Left colon (tissue), 2 donors: ENCODE results near the gene CHD2. TPM values are rescaled to one million over a fixed set of nuclear protein-coding genes. Genes with fewer than 3 reads are reported as not detected.
"Not testable (repeated sequence)": the region's sequence is repeated elsewhere in the genome, so short reads cannot be mapped to it uniquely, and the experiment has no call there.

Experiments
- ATAC-seq: fragments of 200-7000 bp; cut with Tn5 transposase; one replicate; pipeline ENCODE4 v1.9.1; 2020; ENCODE audit warnings: mild to moderate bottlenecking, moderate library complexity
- DNase-seq, 2 donors: peaks; one replicate each; pipeline ENCODE4 v3.0.0-alpha.2; 2020
- intact Hi-C, 2 donors: fragments of 100-400 bp; cut with DNase I in 1 of 2; cut with micrococcal nuclease in 1 of 2; formaldehyde crosslinking; loops; one replicate each; pipeline versions ENCODE4 v1.11.2 to v1.14.0; 2022; cut with DNase I, micrococcal nuclease
- long read RNA-seq: library from polyadenylated mRNA; unstranded; transcript quantifications from one replicate; pipeline ENCODE4 v2.0.0, GENCODE V29; 2021
- total RNA-seq, 2 donors: library from RNA; stranded (reverse); fragmentation: NEBNext Ultra II Directional; extraction: Animal tissue kit (Norgen Biotek cat#: 25700); gene quantifications; one replicate each; pipeline ENCODE4 v1.2.1, GENCODE V29; 2021
- donor health status: DM: no; HTN: no; CAD: no.
- donor health status: DM: yes; HTN: yes; CAD: no.

CHD2 gene
- total RNA-seq: 10 to 100 TPM; 85.7 to 86.9 TPM
- long read RNA-seq, partial matches to known transcripts: 11 of 22 reads
- long read RNA-seq, other reads (novel, unspliced or antisense): 11 of 22 reads

DNA sequence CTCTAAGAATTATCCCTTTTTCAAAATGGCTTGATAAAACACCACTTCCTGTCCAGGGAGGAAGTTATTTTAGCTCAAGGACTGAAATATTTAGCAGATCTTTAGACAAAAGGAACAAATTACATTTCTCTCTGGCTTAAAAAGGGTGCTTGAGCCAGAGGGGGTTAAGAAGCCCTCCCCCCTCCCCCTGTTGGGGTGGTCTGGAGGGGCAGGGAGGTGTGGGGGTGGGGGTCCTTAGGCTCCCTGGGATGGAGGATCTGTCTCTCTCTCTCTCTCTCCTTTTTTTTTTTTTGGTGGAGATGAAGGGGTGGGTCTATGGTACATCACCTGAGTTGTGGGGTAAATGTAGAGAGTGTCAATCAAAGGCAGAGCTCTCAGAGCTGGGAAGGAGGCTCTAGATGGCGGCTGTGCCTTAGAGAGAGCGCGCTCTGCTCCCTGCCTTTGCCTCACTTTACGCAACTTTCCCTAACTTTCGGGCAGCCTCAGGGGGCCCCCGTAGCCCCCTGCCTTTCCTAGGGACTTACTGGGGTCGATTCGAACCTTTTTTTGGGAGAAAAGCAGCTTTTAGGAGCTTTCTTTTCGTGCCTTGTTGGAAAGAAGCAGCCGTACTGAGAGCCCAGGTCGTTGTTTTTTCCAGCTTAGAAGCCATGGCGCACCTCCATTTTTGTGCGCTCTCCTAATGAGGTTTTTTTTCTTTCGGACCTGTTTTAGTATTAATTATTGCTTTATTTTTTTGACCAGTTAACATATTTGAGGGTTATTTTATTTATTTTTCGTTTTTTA lies at the start of gene CHD2:
Gene CHD2, plus strand, starts transcription at position 377 of the 783 bp plus-strand sequence. CDS start 914 bp downstream, outside the sequence.
- intact Hi-C loops: no loop called here
- ATAC-seq (peak; percentile 56), DNase-seq (peak; percentile 67 to 83)

DNA sequence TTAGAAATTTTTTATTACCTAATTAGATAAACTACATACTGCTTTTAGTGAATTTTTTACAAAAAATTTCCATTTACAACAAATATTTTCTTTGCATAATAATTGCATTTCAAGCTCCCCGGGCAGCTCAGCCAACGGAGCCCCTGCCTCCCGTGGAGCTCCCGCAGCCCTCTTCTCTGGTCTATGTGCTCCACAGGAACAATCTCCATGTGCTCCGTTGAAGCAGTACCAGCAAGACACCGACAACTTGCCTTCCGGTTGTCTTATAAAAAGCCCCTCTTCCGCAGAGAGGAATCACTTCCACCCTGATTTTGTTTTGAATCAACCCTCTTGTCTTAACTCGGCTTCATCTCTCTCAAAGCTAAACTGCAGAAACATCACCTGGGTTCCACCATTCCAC lies 46.9 kb upstream of the CHD2 start:
- intact Hi-C loops: no loop called here
- ATAC-seq: no peak
- DNase-seq: no peak

DNA sequence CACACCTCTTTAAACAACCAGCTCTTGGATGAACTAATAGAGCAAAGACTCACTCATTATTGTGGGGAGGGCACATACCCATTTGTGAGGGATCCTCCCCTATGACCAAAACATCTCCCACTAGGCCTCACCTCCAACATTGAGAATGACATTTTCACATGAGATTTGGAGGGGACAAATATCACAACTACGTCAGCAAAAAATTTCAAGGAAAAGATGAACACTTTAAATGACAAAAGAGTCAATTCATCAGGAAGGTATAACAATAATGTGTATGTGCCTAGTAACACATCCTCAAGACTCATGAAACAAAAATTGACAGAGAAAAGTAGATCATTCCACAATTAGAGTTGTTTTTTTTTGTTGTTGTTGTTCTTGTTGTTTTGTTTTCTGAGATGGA lies 38.4 kb upstream of the CHD2 start:
- ATAC-seq (no peak), DNase-seq (no peak)
- intact Hi-C loops: no loop called here

DNA sequence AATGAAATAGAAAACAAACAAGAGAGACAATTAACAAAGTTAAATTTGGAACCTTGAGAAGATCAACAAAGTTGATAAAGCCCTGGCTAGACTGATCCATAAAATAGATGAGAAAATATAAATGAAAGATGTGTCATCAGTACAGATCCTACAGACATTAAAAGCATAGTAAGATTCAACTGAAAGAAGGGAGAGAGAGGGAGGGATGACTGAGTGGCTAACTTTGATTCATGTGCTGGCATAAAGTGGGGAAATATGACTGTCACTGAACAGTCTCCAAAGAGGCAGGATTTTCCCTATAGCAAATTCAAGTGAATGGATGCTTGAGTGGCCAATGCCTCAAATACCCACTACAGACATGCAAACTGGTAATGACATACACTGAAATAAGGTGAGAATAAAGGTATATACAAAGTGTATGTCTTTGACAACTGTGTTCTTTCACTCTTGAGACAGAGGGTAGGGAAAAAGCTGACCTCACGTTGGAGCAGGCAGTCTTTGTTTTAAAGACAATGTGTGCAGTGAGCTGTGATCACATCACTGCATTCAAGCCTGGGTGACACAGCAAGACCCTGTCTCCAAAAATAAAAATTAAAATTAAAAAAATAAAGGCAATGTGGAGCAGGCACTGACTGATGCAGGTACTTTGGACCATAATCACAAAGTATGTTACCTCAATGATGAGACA lies 35.9 kb upstream of the CHD2 start:
- DNase-seq (no peak), ATAC-seq (no peak)
- intact Hi-C loops: no loop called here

DNA sequence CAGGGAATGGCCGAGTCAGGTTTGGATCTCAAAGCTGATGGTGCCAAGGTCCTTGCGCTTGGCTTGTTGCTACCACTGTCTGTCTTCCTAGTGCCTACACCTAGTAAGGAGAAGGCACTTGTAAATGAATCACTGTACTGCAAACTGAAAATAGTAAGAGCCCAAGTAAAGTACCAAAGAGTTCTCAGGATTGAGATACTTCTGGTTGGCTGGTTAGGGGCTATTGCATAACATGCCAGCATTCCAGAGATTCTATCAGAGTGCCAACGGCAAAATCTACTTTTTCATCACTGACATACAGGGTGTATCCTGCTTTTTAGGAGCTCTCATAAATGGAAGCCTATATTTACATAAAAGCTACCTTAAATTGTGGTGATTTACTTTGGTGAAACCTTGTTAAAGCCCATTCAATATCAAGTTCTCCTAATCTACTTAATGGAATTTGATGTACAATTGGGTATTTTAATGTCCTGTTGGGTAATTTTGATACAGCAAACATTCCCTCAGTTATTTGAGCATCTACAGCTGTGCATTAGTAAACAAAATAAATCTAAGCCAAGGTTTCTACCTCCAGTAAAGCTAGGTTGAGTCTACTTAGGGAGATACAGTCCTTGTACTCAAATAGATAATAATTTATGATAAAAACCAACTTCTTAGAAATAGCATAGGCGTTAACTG lies 30.7 kb upstream of the CHD2 start:
- intact Hi-C loops: no loop called here
- ATAC-seq (no peak), DNase-seq (no peak)

DNA sequence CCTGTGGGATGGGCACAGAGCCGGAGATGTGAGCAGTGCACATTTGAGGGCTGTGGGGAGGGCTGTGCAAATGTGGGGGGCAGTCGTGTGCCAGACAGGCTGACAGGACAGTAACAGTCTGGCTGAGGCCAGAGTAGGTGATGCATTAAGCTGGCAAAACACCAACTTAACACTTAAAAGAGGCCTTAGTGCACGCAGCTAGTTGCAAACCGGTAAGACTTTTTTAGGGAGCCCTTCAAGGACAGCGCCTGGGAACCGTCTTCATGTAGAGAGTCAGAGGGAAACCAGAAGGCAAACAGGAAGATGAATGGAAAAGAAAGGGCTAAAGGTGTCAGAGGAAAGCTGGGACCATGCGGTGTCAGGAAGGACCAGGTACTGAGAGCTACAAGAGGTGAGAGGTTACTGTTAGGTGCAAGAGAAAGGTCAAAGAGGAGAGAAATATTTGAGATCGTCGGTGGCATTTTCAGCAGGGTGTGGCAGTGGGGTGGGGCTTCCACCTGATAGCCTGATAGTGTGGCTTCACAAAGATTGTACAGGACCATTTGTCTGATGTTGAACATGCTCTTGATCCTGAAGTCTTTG lies 30.0 kb upstream of the CHD2 start:
- ATAC-seq (peak; percentile 62), DNase-seq (no peak)
- intact Hi-C loops: no loop called here

DNA sequence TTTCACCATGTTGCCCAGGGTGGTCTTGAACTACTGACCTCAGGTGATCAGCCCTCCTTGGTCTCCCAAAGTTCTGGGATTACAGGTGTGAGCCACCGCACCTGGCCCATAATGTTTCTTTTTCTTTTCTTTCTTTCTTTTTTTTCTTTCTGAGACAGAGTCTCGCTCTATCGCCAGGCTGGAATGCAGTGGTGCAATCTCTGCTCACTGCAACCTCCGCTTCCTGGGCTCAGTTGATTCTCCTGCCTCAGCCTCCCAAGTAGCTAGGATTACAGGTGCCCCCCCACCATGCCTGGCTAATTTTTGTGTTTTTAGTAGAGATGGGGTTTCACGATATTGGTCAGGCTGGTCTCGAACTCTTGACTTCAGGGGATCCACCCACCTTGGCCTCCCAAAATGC lies 27.2 kb upstream of the CHD2 start:
- DNase-seq, intact Hi-C loops, ATAC-seq: not testable (repeated sequence)

DNA sequence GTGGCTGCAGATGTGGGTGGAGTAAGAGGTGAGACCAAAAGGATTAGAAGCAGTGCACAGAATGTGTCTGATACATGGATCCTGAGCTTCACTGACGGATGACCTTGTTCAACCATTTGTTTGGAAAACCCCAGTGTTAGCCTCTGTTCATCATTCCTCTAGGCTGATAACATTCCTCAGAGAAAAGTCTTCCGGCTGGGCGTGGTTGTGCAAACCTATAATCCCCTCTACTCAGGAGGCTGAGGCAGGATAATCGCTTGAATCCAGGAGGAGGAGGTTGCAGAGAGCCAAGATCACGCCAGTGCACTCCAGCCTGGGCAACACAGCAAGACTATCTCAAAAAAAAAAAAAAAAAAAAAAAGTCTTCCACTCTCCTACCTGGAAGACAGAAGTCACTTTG lies 23.1 kb upstream of the CHD2 start:
- DNase-seq (no peak), ATAC-seq (no peak)
- intact Hi-C loops: no loop called here

DNA sequence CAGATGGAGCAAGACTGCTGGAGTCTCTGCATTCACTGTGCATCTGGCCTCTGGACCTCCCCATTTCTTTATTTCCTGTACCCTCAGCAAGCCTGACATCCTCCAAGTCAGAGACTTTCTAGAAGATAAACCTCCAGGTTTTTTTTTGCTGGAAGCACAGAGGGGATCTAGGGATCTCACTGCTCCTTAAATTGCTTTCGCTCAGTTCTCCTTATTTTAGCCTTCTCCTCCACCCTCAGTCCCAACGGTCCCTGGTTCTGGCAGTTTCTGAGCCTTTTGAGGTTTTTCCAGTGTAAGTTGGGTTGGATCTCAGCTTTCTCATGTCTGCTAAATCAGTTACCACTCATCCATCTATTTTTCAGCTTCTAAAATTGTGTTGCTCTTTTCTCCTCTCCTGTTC lies 22.7 kb upstream of the CHD2 start:
- ATAC-seq: no peak
- intact Hi-C loops: no loop called here

DNA sequence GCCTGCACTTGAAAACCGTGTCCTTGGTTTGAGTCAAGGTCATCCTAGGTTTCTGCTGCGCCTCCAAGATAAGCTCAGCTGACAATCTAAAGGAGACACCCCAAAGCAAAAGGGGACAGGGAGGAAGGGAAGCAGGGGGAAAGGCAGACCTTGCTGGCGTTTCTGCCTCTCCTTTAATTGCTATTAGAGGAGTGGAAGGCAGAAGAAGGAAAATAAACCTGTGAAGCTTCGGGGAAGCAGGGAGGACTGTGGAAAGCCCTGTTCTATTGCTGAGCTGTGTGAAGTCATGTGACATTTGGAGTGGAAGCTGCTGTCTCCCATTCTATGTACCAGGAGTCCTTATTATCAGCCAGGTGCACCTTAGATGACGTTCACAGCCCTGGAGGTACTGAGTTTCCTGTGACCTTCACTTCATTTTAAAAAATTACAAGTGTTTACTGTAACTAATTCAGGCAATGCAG lies 21.5 kb upstream of the CHD2 start:
- intact Hi-C loops: no loop called here
- no peak for DNase-seq
- ATAC-seq: no peak

More for the DNA sequence above, 22.7 kb upstream of the CHD2 start:
- DNase-seq: no peak

DNA sequence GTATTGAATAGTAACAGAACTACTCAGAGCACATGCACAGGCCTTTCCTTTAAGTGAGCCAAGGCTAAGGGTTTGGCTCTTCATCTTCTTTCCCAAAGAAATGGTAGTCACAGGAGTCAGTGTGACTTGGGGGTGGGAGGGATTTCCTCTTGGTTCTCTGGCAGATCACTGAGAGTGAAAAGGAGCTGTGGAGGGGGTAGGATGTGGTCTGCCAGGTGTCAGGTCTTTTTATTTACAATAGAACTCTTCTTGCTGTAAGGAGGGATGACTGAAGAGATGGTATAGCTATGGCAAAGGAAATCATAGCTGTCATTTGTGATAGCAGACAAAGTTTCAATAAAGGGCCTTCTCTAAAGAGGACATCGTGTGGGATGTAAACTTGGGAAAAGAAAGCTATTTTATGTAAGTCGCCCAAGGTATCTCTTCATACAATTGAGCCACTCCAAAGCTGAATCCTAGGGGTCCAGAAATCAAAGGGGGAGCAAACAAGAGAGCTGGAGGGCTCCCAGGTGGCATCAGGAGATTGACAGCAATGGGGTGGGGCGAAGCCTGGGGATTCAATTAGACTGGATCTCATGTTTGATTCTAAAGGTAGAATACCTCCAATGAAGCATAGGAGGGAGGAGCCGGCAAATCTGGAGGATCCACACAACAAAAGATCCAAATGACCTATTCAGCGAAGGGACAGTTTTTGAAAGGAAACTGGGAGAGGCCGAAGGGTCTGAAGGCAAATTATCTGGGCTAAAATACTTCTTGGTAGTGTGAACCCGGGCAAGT lies 20.0 kb upstream of the CHD2 start:
- no peak for ATAC-seq

DNA sequence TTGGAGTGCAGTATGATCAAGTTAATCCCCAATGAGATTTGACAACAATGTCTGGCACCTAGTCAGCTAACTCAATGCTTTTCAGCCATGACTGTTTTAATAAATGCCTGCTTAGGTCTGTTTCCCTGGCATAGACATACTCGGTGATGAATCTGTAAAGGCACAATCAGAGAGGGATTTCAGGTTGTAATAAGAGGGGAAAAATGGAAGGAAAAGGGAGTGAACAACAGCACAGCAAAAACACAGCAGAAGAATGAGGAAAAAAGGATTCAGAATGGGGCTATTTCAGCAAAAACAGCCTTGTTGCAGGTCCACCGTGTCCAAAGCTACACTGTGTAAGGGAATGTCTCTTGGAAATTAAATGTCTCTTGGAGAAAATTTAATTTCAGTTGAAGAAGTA lies 19.3 kb upstream of the CHD2 start:
- intact Hi-C loops: loop anchor here in 1 of 2 donors (5.0 kb wide), 2 partner anchors 48 to 68 kb away; no protein-coding TSS in a partner anchor
- ATAC-seq (no peak), DNase-seq (no peak)

More for the DNA sequence above, 20.0 kb upstream of the CHD2 start:
- no peak for DNase-seq
- intact Hi-C loops: loop anchor here in 1 of 2 donors (5.0 kb wide), 2 partner anchors 48 to 68 kb away; no protein-coding TSS in a partner anchor

DNA sequence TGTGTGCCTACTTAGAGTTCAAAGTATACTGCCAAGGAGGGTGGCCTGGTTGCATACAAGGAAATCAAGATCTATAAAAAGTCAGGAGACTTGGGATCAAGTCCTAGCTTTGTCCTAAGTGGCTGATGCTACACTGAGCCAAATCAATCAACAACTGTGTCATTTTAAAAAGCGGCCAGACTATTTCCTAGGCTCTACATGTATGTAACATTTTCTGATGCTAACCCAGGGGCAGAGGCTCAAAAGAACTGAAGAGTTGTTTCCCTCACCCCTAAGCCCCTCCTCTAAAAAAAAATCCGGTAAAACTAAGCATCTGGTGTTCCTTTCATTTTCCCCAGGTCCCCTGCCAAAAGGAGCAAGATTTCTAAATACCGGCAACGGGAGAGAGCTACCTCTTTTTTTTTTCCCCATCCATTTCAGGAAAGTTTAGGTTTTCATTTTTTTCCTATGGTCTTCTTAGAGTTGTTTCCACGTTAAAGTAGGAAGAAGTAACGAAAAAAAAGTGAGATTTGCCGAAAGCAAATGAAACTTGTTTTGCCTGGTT lies 18.8 kb upstream of the CHD2 start:
- no peak for DNase-seq
- intact Hi-C loops: loop anchor here in 1 of 2 donors (5.0 kb wide), 2 partner anchors 49 to 69 kb away; no protein-coding TSS in a partner anchor
- peak; percentile 60 for ATAC-seq

DNA sequence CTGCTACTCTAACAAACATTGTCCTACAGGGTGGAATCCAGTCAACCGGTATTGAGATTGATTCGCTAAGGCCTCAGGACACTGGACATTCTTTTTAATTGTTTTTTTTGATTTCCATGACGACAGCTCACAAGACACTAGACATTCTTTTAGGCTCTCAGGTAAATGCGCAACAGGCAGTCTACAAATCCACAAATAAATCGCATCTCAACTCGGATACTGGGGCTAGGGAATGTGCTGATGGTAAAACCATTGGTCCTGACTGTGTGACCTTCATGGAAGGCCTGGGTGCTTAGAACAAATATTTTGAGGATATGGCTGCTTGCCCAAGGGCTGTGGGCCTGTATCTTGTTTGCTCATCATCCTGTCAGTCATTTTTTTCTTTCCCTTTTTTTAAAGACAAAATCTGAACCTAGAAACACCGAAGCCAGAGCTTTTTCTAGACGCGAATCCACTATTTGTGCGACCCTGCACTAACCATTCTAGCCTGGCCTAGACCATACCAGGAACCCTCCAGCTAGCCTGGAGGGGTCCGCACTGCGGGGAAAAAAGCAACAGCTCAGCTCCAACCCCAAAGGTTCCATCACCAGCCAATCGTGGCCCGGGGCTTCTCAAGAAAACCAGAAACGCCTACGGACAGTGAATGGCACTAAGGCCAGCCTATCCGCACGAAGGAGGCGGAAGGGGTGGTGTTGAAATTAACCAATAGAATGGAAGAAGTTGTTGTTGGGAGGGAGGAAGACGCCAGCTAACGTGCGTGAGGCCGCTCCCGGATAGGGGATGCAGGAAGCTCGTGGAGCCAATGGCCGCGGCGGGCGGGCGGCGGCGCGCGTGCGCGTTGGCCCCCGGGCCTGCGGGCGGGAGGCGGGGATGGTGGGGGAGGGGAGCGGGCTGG lies 18.1 kb upstream of the CHD2 start:
- DNase-seq: peak; percentile 96 to 99
- ATAC-seq: peak; percentile 78
- intact Hi-C loops: loop anchor here in 1 of 2 donors (5.0 kb wide), 2 partner anchors 50 to 70 kb away; no protein-coding TSS in a partner anchor

DNA sequence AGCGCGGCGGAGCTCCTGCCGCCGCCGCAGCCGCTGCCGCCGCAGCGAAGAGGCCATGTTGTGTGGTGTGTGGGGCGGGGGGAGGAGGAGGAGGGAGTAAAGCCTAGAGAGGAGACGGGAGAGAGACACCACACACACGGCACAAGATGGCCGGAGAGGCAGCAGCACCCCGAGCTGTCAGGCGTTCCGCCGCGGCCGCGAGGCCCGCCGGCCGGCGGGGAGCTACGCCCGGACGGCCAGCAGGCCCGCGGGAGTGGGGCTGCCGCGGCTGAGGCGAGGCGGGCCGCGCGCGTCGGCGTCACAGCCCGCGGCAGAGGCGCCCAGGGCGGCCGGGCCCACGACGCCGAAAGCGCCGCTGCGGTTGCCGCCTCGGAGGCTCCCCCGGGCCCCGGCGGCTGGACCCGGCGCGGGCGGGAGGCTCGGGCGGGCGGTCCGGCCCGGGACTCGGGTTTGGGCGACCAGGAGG lies 17.4 kb upstream of the CHD2 start:
- no peak for ATAC-seq
- intact Hi-C loops: loop anchor here in 1 of 2 donors (5.0 kb wide), 2 partner anchors 50 to 70 kb away; no protein-coding TSS in a partner anchor

DNA sequence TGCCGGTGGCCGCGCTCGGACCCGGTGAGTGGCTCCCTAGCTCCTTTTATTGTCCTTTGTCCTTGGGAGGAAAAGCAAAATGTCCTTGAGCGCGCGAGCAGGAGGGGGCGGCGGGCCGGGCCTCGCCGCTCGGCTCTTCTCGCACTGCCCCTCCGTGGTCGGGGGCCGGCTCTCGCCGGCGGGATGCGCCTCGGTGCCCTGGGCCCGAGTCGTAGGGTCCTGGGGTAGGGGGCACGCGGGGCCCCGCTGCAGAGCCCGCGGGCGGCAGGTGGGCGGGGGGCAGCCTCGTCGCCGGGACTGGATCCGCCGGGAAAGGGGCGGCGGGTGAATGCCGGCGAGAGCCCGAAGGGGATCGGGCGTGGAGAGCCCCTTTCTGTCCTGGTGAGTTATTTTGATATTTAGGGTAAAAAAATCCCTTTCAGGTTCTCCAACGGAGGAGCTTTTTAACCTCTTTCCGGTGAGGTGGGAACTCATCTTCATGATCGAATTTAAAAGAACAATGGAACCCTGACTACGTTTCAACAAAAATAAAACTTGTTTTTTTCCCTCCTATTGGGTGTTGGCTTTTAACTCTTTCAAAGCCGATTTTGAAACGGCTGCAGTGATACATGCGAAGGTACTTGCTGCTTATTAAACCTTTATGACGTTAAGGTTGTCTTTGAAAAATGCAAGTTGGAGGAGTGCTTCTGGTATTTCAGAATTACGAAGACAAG lies 16.8 kb upstream of the CHD2 start:
- peak in 1 of 2 donors; percentile 38 for DNase-seq
- intact Hi-C loops: loop anchor here in 1 of 2 donors (5.0 kb wide), 2 partner anchors 51 to 71 kb away; no protein-coding TSS in a partner anchor

More for the DNA sequence above, 17.4 kb upstream of the CHD2 start:
- DNase-seq: no peak

More for the DNA sequence above, 16.8 kb upstream of the CHD2 start:
- ATAC-seq: peak; percentile 0
